NCI-H1092 treated with DMSO at 0.1 percent for 48 hours (cell line): Measurements from ENCODE around the gene CCSER1.
"Not testable (repeated sequence)": the region's sequence is repeated elsewhere in the genome, so short reads cannot be mapped to it uniquely, and the experiment has no call there.

Experiments
- DNase-seq: peaks from one replicate; lab custom pipeline; 2025; lab: John Stamatoyannopoulos, UW

Gene CCSER1

DNA sequence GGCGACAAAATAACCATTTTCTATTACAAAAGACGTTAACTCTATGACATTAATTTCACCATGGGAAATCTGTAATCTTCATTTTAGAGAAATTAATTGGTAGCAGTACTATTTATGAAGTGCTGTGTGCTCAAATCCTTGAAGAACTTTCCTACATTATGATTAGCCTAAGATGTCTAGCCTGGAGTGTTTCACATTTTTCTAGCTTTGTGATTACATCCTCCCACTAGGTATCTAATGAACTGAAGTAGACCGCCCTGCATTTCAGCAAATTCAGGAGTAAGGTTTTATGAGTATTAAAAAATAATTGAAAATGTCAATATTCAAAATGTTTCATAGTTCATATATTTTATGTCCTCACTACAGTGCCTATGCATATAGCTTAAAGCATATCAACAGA is 713.1 kb downstream of the CCSER1 start:
- DNase-seq = no peak

GRCh38 chr4:90840828-90841227 is 713.6 kb downstream of the CCSER1 start:
- no peak for DNase-seq

- DNase-seq = no peak
Observed at GRCh38 chr4:90841676-90842075, 714.5 kb downstream of the CCSER1 start.

DNA sequence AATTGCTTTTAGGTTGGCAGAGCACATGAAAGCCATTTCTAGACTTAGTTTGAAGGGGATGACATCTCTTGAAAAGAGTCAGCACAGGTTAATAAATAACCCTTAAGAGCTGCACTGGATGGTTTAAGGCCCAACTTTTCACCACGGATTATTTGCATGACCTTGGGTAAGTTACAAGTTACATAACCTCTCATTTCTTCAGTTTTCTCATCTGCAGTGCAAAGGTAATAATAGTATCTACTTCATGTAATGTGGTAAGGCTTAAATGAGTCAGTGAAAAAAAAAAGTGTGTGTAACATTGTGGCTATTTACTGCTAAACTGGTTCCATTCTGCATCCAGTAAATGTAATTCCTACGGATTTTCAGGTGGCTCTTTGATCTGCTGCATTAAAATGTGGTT is 715.8 kb downstream of the CCSER1 start:
- no peak for DNase-seq

GRCh38 chr4:90844241-90844640 is 717.0 kb downstream of the CCSER1 start:
- no peak for DNase-seq

DNA sequence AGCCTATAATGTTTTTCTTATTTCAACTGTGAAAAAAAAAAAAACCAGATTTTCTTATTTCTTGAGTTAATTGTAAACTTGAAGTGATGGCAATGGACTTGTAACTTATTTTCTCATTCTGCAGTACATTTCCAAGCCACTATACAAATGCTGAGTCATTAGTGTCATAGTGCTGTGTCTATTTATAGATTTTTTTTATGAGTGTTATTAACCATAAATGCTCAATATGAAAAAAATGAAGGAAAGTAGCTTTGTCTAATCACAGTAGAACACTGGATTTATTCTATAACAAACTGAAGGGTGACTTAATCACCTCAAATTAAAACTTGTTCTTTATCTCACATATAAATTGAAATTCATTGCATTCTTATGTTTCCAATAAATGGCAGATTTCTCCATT is 718.6 kb downstream of the CCSER1 start:
- no peak for DNase-seq

- DNase-seq = no peak
Observed at GRCh38 chr4:90852237-90852636, 725.0 kb downstream of the CCSER1 start.

DNA sequence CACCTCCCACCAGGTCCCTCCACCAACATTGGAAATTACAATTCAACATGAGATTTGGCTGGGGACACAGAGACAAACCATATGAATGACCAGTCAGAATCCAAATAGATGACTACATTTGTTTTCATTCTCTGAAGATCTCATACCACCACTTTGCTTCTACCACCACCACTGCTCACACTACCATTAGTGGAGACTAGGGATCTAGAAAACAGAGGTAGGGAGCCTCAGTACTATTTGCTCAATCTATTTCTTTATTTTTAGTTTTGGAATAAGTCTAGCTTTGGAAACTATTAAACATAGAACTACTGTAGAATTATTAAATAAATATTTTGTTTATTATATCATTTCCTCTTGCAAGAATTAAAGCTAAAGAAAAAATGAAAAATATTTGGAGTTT is 727.9 kb downstream of the CCSER1 start:
- DNase-seq = no peak

DNA sequence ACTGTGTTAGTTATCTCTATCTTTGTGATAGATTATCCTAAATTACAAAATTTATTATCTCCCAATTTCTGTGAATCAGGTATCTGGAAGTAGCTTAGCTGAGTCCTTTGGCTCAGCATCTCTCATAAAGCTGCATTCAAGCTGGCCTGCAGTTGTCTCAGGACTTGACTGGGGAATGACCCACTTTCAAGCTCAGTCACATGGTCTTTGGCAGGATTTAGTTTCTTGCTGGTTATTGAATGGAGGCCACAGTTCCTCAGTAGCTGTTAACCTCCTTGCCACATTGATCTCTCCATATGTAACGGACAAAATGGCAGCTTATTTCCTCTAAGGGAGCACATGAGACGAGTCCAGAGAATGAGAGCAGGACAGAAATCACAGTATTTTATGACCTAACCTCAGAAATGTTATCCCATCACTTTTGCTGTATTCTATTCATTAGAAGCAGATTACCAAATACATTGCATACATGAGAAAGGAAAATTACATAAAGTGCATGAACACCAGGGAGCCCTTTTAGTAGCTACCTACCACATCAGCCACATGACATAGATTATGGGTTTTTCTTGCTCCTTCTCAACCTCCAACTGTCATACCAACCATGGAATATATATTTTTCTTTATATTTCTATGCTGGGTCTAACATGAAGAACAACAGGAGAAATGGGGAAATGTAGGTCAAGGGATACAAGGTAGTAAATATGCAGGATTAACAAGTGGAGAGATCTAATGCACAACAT is 730.1 kb downstream of the CCSER1 start:
- no peak for DNase-seq

GRCh38 chr4:90875791-90876190 is 748.6 kb downstream of the CCSER1 start:
- DNase-seq = no peak

- no peak for DNase-seq
Observed at GRCh38 chr4:90876296-90876695, 749.1 kb downstream of the CCSER1 start.

GRCh38 chr4:90883519-90883918 is 756.3 kb downstream of the CCSER1 start:
- no peak for DNase-seq

DNA sequence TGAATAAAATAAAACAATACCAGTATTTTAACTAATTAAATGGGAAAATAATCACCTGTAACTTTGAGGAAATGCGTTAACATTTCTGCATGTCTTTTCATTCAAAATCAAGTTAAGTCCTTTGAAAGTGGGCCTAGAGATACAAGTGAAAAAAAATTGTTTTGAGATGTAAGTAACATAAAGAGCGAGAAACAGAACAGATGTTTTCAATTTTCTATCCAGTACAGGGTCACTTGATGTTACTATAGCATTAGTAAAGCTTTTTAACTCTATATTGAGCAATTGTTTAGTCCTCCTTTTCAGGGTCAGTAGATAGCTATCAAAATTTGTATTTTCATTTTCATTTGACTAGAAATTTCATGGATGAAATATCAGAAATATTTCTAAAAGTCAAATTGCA is 761.4 kb downstream of the CCSER1 start:
- DNase-seq = no peak

- no peak for DNase-seq
Observed at GRCh38 chr4:90889171-90889570, 762.0 kb downstream of the CCSER1 start.

DNA sequence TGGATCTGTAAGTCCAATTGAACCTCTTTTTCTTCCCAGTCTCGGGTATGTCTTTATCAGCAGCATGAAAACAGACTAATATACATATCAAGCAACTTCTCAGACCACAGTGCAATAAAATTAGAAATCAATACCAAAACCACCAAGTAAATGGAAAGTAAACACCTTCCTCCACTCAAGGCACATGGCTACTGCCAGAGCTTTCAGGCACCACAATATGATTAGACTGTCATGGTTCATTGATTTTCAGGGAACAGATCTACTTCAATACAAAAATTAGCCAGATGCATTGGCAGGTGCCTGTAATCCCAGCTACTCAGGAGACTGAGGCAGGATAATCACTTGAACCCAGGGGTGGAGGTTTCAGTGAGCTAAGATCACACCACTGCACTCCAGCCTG is 776.2 kb downstream of the CCSER1 start:
- peak; percentile 86 for DNase-seq

- DNase-seq = peak; percentile 10
Observed at GRCh38 chr4:90904021-90904420, 776.8 kb downstream of the CCSER1 start.

DNA sequence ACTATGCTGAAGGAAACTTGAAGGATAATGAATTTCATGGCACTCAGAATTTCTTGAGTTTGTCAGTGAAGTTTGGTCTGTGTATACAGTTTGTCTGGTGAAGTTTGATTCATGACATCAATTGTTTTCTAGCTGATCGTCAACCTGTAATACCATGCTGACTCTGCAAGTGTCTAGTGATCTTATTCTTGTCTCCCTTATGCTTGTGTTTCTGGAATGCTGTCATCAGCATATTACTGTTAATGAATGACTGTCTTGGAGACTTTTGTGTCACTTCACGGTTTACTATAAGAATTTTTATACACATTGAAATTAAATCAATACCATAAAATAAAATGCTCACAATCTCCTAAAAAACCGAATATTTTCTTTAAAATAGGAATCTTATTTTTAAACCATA is 779.0 kb downstream of the CCSER1 start:
- DNase-seq = no peak

DNA sequence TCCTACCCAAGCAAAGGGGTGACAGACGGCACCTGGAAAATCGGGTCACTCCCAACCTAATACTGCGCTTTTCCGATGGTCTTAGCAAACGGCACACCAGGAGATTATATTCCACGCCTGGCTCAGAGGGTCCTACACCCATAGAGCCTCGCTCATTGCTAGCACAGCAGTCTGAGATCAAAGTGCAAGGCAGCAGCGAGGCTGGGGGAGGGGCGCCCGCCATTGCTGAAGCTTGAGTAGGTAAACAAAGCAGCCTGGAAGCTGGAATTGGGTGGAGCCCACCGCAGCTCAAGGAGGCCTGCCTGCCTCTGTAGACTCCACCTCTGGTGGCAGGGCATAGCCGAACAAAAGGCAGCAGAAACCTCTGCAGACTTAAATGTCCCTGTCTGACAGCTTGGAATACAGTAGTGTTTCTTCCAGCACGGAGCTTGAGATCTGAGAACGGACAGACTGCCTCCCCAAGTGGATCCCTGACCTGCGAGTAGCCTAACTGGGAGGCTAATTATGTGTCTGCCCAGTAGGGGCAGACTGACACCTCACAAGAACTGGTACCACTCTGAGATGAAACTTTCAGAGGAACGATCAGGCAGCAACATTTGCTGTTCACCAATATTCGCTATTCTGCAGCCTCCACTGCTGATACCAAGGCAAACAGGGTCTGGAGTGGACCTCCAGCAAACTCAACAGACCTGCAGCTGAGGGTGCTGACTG is 784.7 kb downstream of the CCSER1 start:
- DNase-seq = not testable (repeated sequence)

DNA sequence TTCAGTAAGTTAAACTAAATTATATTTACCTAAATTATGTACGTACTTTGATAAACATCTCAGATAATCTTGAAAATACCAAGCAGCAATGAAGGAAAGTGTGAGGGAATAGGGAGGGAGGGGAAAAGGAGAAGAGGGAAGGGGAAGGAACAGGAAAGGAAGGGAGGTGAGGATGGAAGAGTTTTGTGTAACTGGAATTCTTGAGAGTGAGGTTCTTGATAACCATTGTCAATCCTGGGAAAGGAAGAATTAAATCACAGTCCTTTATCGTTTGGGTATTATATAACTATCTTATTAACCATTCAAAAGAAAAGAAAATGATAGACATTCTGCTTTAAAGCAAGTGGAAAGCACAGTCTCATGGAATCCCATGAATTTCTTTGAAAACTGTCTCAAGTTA is 795.0 kb downstream of the CCSER1 start:
- no peak for DNase-seq

DNA sequence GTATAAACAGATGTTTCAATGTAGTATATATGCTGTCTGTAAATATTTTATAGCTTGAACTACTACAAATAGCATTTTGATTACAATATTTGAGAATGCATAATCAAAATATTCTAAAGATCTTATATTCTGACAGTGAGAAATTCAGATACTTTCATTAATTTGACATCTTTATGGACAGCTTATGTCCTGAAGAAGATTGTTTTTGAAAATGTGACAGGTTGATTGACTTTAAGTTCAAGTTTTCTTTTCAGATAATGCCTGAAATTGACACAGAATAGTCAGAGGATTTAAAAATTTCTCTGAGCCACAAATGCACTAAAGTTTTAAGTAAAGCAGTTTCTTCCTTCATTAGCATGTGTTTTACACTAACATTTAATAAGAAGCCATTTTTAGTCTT is 799.8 kb downstream of the CCSER1 start:
- DNase-seq = no peak

GRCh38 chr4:90943311-90943710 is 816.1 kb downstream of the CCSER1 start:
- no peak for DNase-seq

DNA sequence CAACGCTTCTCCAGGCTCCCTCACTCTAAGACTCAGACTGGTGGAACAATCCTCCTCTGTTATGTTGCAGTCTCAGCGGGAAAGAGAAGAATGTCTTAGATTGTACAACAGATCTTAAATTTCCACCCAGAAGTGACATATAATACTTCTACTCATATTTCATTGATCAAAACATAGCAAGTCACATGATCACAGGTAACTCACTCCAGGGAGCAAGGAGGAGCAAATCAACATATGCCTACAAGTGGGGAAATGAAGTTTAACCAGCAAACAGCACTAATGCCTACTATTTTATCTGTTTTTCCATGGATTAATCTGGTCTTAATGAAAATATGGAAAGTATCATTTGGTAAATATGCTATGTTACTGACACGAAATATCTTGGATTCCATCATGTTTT is 819.8 kb downstream of the CCSER1 start:
- no peak for DNase-seq

DNA sequence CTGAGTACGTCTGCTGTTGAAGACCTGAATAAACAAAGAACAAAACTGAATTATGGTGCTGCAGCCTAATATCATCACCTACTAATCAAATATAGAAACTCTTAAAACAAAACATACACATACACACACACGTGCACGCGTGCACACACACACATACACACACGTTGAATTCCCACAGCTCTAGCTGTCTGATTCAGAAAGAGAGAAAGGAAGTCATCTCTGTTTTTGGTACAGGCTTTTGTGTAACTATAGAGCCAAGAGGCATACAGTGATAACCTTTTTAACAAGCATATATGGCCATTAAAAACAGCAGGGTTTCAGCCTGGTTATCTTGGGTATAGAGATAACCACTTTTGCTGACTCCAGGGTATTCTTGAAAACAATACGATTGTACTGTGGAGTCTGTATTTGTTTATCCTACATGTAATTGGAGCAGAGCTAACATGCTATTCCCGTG is 823.2 kb downstream of the CCSER1 start:
- DNase-seq = peak; percentile 66

GRCh38 chr4:90951037-90951436 is 823.8 kb downstream of the CCSER1 start:
- no peak for DNase-seq
